MCF 10A (cell line): Measurements from ENCODE around the gene EHMT1. TPM values are rescaled to one million over a fixed set of nuclear protein-coding genes. Genes with fewer than 3 reads are reported as not detected.

Source experiments
- BruUV-seq: library from RNA; stranded (reverse); fragments of 400-500 nt; replicated peaks from 2 replicates; lab custom pipeline; 2021; lab: Mats Ljungman, UMichigan
- CTCF ChIA-PET: fragments of 300-600 bp; sonication (Branson Sonifier 250); formaldehyde crosslinking; extraction: SDS; loops from one replicate; lab custom pipeline; 2021; ENCODE audit warnings: antibody characterized with exemption, inconsistent platforms; lab: Yijun Ruan, JAX
- POLR2A ChIA-PET: fragments of 300-600, 350-650 bp; sonication (Branson Sonifier 250); formaldehyde crosslinking; extraction: SDS; loops from one replicate; lab custom pipeline; 2020; ENCODE audit warnings: antibody characterized with exemption, inconsistent platforms; lab: Yijun Ruan, JAX
- DNase-seq: peaks from one replicate; pipeline ENCODE4 v3.0.0-alpha.2; 2018; ENCODE audit not compliant: unreplicated experiment
- H3K27ac Mint-ChIP-seq: one replicate; pipeline ENCODE4 v1.8.0; 2022; ENCODE audit warnings: mild to moderate bottlenecking, low read depth, mixed read lengths; ENCODE audit not compliant: unreplicated experiment
- H3K27me3 Mint-ChIP-seq: one replicate; pipeline ENCODE4 v1.8.0; 2022; ENCODE audit warnings: mixed read lengths; ENCODE audit not compliant: insufficient read depth, unreplicated experiment
- H3K36me3 Mint-ChIP-seq: one replicate; pipeline ENCODE4 v1.8.0; 2022; ENCODE audit warnings: mild to moderate bottlenecking, moderate library complexity, mixed read lengths; ENCODE audit not compliant: insufficient read depth, unreplicated experiment
- H3K4me1 Mint-ChIP-seq: one replicate; pipeline ENCODE4 v1.8.0; 2022; ENCODE audit warnings: mixed read lengths; ENCODE audit not compliant: insufficient read depth, unreplicated experiment
- H3K4me3 Mint-ChIP-seq: one replicate; pipeline ENCODE4 v1.8.0; 2022; ENCODE audit warnings: mild to moderate bottlenecking, moderate library complexity, mixed read lengths; ENCODE audit not compliant: unreplicated experiment
- H3K9me3 Mint-ChIP-seq: one replicate; pipeline ENCODE4 v1.8.0; 2022; ENCODE audit warnings: mixed read lengths; ENCODE audit not compliant: unreplicated experiment
- CTCF ChIP-seq: fragments of 200-600 bp; IDR thresholded peaks from one replicate; pipeline ENCODE4 v1.8.0; 2022; ENCODE audit warnings: antibody characterized with exemption, mild to moderate bottlenecking; ENCODE audit not compliant: unreplicated experiment
- intact Hi-C: fragments of 100-400 bp; cut with micrococcal nuclease; formaldehyde crosslinking; loops from 2 replicates; pipeline ENCODE4 v1.14.1; 2022
- total RNA-seq: library from RNA; stranded (reverse); gene quantifications from 2 replicates; pipeline ENCODE4 v1.2.3, GENCODE V29; 2022

Gene EHMT1
- total RNA-seq, 1 experiment from 2014 or later: 79.7 TPM

- no peak for TF ChIP-seq CTCF
- CTCF ChIA-PET: no interaction called here
- POLR2A ChIA-PET: no interaction called here
- Mint-ChIP-seq H3K36me3 (peaks cover 29% of the 10 kb centered on the region), H3K9me3 (no peaks in the 10 kb centered on the region), H3K4me3 (no peak overlapping the region), H3K27ac (no peak overlapping the region), H3K27me3 (no peaks in the 10 kb centered on the region), H3K4me1 (peaks cover 6% of the 10 kb centered on the region)
- no peak for DNase-seq
- intact Hi-C loops: no loop called here
- BruUV-seq: no TSS peak
These were observed 41.3 kb downstream of the EHMT1 start for GRCh38 chr9:137660144-137660543.

- Mint-ChIP-seq H3K9me3 (no peaks in the 10 kb centered on the region), H3K4me3 (no peak overlapping the region), H3K4me1 (peaks cover 13% of the 10 kb centered on the region), H3K27me3 (no peaks in the 10 kb centered on the region), H3K36me3 (peaks cover 44% of the 10 kb centered on the region), H3K27ac (peak overlapping the region; percentile 49)
- POLR2A ChIA-PET: interaction anchor here (0.6 kb wide), 1 partner anchor 15 kb away, joined by 4 read pairs; no protein-coding TSS in a partner anchor
- DNase-seq: no peak
- no TSS peak for BruUV-seq
- no peak for TF ChIP-seq CTCF
- CTCF ChIA-PET: interaction anchor here (0.6 to 1.3 kb wide), 3 partner anchors 8 to 12 kb away, joined by 3 to 5 read pairs (median 3); no protein-coding TSS in a partner anchor
- intact Hi-C loops: no loop called here
These were observed 44.8 kb downstream of the EHMT1 start for GRCh38 chr9:137663584-137663983.

GRCh38 chr9:137664676-137665075 is 45.9 kb downstream of the EHMT1 start:
- no peak for DNase-seq
- no peak overlapping the region for H3K4me3 Mint-ChIP-seq
- H3K27ac Mint-ChIP-seq: no peak overlapping the region
- POLR2A ChIA-PET: no interaction called here
- intact Hi-C loops: no loop called here
- no TSS peak for BruUV-seq
- CTCF ChIA-PET: interaction anchor here (0.6 kb wide), 1 partner anchor 10 kb away, joined by 3 read pairs; no protein-coding TSS in a partner anchor
- H3K27me3 Mint-ChIP-seq: no peaks in the 10 kb centered on the region
- no peak for TF ChIP-seq CTCF
- peaks cover 52% of the 10 kb centered on the region for H3K36me3 Mint-ChIP-seq
- no peaks in the 10 kb centered on the region for H3K9me3 Mint-ChIP-seq
- peaks cover 15% of the 10 kb centered on the region for H3K4me1 Mint-ChIP-seq

GRCh38 chr9:137665226-137665625 is 46.4 kb downstream of the EHMT1 start:
- H3K4me3 Mint-ChIP-seq: no peak overlapping the region
- H3K27ac Mint-ChIP-seq: no peak overlapping the region
- no TSS peak for BruUV-seq
- CTCF ChIA-PET: no interaction called here
- no peaks in the 10 kb centered on the region for H3K27me3 Mint-ChIP-seq
- intact Hi-C loops: no loop called here
- H3K9me3 Mint-ChIP-seq: no peaks in the 10 kb centered on the region
- peaks cover 57% of the 10 kb centered on the region for H3K36me3 Mint-ChIP-seq
- POLR2A ChIA-PET: no interaction called here
- TF ChIP-seq CTCF: no peak
- no peak for DNase-seq
- peaks cover 20% of the 10 kb centered on the region for H3K4me1 Mint-ChIP-seq
